8988T (cell line): ENCODE data around the gene NBEAL1.
"Not testable (repeated sequence)": the region's sequence is repeated elsewhere in the genome, so short reads cannot be mapped to it uniquely, and the experiment has no call there.

Experiments
- DNase-seq: peaks from one replicate; pipeline ENCODE4 v3.0.0; 2011

Gene NBEAL1

GRCh38 chr2:203014456-203015199, at the start of gene NBEAL1:
TSS of gene NBEAL1 (plus strand) at chr2:203014875. CDS start at chr2:203016385, 1,510 bp downstream.
- DNase-seq, result peak; percentile 73

- no peak for DNase-seq
Observed at GRCh38 chr2:202965810-202966460, 48.7 kb upstream of the NBEAL1 start.

GRCh38 chr2:202969404-202969803, 45.3 kb upstream of the NBEAL1 start:
- not testable (repeated sequence) for DNase-seq

- no peak for DNase-seq
Observed at GRCh38 chr2:202976809-202977208, 37.9 kb upstream of the NBEAL1 start.

GRCh38 chr2:202982779-202983491, 31.7 kb upstream of the NBEAL1 start:
- DNase-seq, result no peak

- DNase-seq, result no peak
Observed at GRCh38 chr2:202989749-202990148, 24.9 kb upstream of the NBEAL1 start.

- DNase-seq, result no peak
Observed at GRCh38 chr2:202990501-202990900, 24.2 kb upstream of the NBEAL1 start.

GRCh38 chr2:202997113-202997512, 17.6 kb upstream of the NBEAL1 start:
- DNase-seq, result not testable (repeated sequence)

- no peak for DNase-seq
Observed at GRCh38 chr2:203002054-203002821, 12.4 kb upstream of the NBEAL1 start.

GRCh38 chr2:203003716-203004115, 11.0 kb upstream of the NBEAL1 start:
- DNase-seq, result no peak

GRCh38 chr2:203016716-203017115, 2.0 kb downstream of the NBEAL1 start:
- no peak for DNase-seq

GRCh38 chr2:203018181-203018580, 3.5 kb downstream of the NBEAL1 start:
- no peak for DNase-seq

GRCh38 chr2:203019142-203019541, 4.5 kb downstream of the NBEAL1 start:
- no peak for DNase-seq

GRCh38 chr2:203021991-203022390, 7.3 kb downstream of the NBEAL1 start:
- no peak for DNase-seq

- DNase-seq, result no peak
Observed at GRCh38 chr2:203022751-203023150, 8.1 kb downstream of the NBEAL1 start.

- no peak for DNase-seq
Observed at GRCh38 chr2:203025592-203025991, 10.9 kb downstream of the NBEAL1 start.

- no peak for DNase-seq
Observed at GRCh38 chr2:203030545-203030944, 15.9 kb downstream of the NBEAL1 start.

- DNase-seq, result no peak
Observed at GRCh38 chr2:203030991-203031390, 16.3 kb downstream of the NBEAL1 start.

- DNase-seq, result no peak
Observed at GRCh38 chr2:203033395-203033794, 18.7 kb downstream of the NBEAL1 start.

- DNase-seq, result no peak
Observed at GRCh38 chr2:203035879-203036470, 21.3 kb downstream of the NBEAL1 start.

GRCh38 chr2:203037026-203037425, 22.4 kb downstream of the NBEAL1 start:
- DNase-seq, result no peak

- DNase-seq, result no peak
Observed at GRCh38 chr2:203038586-203038985, 23.9 kb downstream of the NBEAL1 start.

GRCh38 chr2:203039211-203039610, 24.5 kb downstream of the NBEAL1 start:
- not testable (repeated sequence) for DNase-seq
